ENCODE data around the gene CRIM1.

- TF ChIP-seq CREB5 (CRISPR knock-in tag; IDR thresholded peaks at IDR 0.05; ENCODE audit: low read depth), result no peak
- TF ChIP-seq, protein P1, sequence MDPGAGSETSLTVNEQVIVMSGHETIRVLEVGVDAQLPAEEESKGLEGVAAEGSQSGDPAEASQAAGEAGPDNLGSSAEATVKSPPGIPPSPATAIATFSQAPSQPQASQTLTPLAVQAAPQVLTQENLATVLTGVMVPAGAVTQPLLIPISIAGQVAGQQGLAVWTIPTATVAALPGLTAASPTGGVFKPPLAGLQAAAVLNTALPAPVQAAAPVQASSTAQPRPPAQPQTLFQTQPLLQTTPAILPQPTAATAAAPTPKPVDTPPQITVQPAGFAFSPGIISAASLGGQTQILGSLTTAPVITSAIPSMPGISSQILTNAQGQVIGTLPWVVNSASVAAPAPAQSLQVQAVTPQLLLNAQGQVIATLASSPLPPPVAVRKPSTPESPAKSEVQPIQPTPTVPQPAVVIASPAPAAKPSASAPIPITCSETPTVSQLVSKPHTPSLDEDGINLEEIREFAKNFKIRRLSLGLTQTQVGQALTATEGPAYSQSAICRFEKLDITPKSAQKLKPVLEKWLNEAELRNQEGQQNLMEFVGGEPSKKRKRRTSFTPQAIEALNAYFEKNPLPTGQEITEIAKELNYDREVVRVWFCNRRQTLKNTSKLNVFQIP (CRISPR knock-in tag; IDR thresholded peaks at IDR 0.05; ENCODE audit: borderline replicate concordance, low read depth), result no peak
- no peak for TF ChIP-seq CSDC2 (CRISPR knock-in tag; IDR thresholded peaks at IDR 0.05)
- TF ChIP-seq, protein P2, sequence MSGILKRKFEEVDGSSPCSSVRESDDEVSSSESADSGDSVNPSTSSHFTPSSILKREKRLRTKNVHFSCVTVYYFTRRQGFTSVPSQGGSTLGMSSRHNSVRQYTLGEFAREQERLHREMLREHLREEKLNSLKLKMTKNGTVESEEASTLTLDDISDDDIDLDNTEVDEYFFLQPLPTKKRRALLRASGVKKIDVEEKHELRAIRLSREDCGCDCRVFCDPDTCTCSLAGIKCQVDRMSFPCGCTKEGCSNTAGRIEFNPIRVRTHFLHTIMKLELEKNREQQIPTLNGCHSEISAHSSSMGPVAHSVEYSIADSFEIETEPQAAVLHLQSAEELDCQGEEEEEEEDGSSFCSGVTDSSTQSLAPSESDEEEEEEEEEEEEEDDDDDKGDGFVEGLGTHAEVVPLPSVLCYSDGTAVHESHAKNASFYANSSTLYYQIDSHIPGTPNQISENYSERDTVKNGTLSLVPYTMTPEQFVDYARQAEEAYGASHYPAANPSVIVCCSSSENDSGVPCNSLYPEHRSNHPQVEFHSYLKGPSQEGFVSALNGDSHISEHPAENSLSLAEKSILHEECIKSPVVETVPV (CRISPR knock-in tag; IDR thresholded peaks at IDR 0.05), result no peak
- no peak for TF ChIP-seq OSR1 (CRISPR knock-in tag; IDR thresholded peaks at IDR 0.05)
- TF ChIP-seq BACH2 (CRISPR knock-in tag; IDR thresholded peaks at IDR 0.05; ENCODE audit: borderline replicate concordance), result no peak
- TF ChIP-seq ARNTL (CRISPR knock-in tag; IDR thresholded peaks at IDR 0.05; ENCODE audit: borderline replicate concordance, low read depth), result no peak
- no peak for TF ChIP-seq ESRRG (CRISPR knock-in tag; IDR thresholded peaks at IDR 0.05)
- TF ChIP-seq PATZ1 (CRISPR knock-in tag; IDR thresholded peaks at IDR 0.05; ENCODE audit: borderline replicate concordance), result no peak
- TF ChIP-seq ZNF70 (CRISPR knock-in tag; IDR thresholded peaks at IDR 0.05), result no peak
- TF ChIP-seq PPARA (CRISPR knock-in tag; IDR thresholded peaks at IDR 0.05; ENCODE audit: borderline replicate concordance), result no peak
Observed at GRCh38 chr2:36369716-36370115, 14.1 kb downstream of the CRIM1 start.
